Bone marrow (tissue), 2 donors: ENCODE results near the gene CNGB1.
"Not testable (repeated sequence)": the region's sequence is repeated elsewhere in the genome, so short reads cannot be mapped to it uniquely, and the experiment has no call there.

Experiments used
- DNase-seq, 2 donors: peaks; one replicate each; lab custom pipeline; 2025; lab: John Stamatoyannopoulos, UW

CNGB1 gene

GRCh38 chr16:57884655-57885133, 86.2 kb downstream of the CNGB1 start:
- DNase-seq = no peak

GRCh38 chr16:57883953-57884654, 86.8 kb downstream of the CNGB1 start:
- no peak for DNase-seq

- DNase-seq = no peak
These were observed 87.4 kb downstream of the CNGB1 start for GRCh38 chr16:57883480-57883879.

GRCh38 chr16:57882792-57883191, 88.1 kb downstream of the CNGB1 start:
- DNase-seq = no peak

GRCh38 chr16:57882206-57882605, 88.7 kb downstream of the CNGB1 start:
- no peak for DNase-seq

- DNase-seq = no peak
These were observed 92.3 kb downstream of the CNGB1 start for GRCh38 chr16:57878586-57878985.

DNA sequence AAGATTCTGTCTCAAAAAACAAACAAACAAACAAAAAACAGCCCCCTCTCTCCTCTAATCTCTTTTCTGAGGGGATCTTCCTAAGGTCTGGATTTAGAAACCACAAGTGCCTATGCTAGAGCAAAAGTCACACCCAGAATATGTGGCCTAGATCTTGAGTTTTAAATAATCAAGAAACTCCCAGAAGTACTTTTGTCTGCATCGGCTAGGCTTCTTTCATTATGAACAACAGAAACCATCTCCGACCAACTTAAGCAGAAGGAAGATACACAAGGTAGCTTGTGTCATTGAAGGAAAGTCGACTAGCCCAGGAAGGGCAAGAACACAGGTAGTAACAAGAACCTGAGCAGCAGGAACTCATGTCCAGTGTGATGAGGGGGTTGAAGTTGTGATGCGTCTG, 94.7 kb downstream of the CNGB1 start:
- no peak for DNase-seq

GRCh38 chr16:57875347-57875746, 95.6 kb downstream of the CNGB1 start:
- no peak for DNase-seq

DNA sequence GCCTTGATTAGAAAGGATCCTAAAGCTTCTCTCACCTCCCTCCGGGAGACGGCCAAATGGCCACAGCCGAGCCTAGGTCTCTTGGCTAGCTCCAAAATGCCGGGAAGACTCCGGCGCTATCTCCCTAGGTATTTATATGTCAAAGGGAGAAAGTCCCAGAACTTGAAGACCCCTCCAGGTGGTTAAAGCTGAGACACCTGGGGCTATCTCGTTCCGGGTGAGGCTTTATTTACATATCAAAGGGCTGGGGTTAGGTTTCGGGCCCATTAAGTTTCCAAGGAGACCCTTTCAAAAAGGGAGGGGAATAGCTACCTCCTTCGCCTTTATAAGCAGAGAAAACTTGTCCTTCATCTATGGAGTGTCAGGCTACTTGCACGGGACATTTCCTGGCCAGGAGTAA, 97.7 kb downstream of the CNGB1 start:
- DNase-seq = no peak

DNA sequence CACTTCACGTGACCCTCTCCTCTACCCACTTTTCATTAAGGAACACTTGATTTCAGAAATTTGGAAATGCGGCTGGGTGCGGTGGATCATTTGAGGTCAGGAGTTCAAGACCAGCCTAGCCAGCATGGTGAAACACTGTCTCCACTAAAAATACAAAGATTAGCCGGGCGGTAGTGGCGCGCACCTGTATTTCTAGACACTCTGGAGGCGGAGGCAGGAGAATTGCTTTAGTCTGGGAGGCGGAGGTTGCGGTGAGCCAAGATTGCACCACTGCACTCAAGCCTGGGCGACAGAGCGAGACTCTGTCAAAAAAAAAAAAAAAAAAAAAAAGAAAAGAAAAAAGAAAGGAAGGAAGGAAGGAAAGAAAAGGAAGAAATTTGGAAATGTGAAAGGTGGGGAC, 98.2 kb downstream of the CNGB1 start:
- not testable (repeated sequence) for DNase-seq

DNA sequence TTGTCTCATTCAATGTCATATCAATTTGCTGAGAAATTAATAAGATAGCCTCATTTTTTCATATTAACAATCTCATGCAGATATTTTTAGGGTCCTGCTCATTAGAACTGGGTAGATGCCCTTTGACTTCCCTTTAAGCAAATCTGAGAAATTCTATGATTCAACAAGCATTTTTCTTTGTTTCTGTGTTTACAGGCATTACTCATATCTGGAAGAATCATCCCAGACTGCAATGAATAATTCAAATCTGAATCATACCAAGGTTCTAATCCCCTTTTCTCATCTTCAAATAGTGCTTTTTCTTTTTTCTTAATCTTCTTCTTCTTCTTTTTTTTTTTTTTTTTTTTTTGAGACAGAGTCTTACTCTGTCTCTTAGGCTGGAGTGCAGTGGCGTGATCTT, 99.5 kb downstream of the CNGB1 start:
- no peak for DNase-seq

DNA sequence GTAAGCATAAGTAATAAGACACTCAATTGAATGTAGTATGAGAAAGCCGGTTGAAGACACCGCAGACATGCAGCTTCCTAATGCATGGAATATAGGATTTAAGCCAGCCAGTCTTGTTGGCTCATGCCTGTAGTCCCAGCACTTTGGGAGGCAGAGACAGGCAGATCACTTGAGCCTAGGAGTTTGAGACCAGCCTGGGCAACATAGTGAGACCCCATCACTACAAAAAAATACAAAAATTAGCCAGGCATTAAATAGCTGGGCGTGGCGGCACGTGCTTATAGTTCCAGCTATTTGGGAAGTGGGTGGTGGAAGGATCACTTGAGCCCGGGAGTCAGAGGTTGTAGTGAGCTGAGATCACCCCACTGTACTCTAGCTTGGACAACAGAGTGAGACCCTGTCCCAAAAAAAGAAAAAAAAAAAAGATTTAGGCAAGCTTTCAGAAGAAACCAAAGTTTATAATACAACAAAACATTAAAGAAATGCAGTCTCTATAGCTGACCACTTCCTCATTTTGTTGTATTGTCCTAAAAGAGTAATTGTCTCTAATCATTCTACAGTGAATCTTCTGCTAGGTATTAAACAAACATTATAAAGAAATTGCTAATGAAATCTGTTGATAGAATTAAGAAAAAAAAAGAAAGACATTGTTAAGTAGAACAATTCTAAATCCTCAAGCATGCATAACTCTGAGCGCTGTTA, 100.0 kb downstream of the CNGB1 start:
- no peak for DNase-seq

- DNase-seq = no peak
These were observed 101.9 kb downstream of the CNGB1 start for GRCh38 chr16:57868913-57869520.

GRCh38 chr16:57867000-57867561, 103.8 kb downstream of the CNGB1 start:
- no peak for DNase-seq

- DNase-seq = no peak
These were observed 104.4 kb downstream of the CNGB1 start for GRCh38 chr16:57866529-57866918.

GRCh38 chr16:57865746-57866528, 105.0 kb downstream of the CNGB1 start:
- DNase-seq = no peak

DNA sequence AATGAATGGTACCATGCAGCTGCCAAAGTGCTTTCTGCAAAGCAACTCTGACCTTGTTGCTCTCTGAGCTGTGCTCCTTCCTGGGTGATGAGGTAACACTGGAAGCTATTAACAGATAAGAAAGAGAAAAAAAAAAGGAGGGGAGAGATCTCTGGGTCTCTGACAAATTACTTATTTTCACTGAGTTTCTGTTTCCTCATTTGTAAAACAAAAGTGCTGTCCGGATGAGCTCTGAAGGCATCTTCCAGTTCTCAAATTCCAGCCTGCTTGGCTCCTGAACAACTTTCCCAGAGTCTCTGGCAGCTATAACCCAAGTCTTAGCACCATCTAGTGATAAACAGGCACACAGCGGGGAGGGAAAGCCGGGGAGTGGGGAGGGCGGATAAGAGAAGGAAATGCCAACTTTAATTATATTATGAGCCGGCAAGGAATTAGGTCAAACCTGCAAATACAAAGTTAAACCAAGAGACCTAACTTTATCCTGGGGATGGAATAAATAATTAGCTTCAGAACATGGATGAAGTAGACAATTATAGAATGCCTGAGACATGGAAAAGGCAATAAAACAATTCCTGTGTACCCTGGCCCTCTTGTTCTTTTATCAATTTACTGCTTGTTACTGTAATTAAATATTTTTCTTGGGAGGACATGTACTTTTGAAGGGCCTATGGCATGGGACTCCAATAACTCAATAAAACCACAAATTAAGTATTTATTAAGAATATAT, 107.3 kb downstream of the CNGB1 start:
- DNase-seq = no peak

GRCh38 chr16:57862698-57863433, 108.1 kb downstream of the CNGB1 start:
- DNase-seq = no peak

- DNase-seq = no peak
These were observed 111.6 kb downstream of the CNGB1 start for GRCh38 chr16:57859331-57859730.

DNA sequence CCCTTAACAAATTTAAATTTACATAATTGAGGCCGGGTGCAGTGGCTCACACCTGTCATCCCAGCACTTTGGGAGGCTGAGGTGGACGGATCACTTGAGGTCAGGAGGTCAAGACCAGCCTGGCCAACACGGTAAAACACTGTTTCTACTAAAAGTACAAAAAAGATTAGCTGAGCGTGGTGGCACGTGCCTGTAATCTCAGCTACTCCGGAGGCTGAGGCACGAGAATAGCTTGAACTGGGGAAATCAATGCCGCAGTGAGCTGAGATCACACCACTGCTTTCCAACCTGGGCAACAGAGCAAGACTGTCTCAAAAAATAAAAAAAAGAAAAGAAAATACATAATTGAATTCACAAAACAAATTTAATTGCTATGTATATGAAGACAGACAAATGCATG, 112.3 kb downstream of the CNGB1 start:
- no peak for DNase-seq

- DNase-seq = not testable (repeated sequence)
These were observed 112.9 kb downstream of the CNGB1 start for GRCh38 chr16:57857991-57858390.
